Kidney (tissue), 14 donors: ENCODE data around the gene SPINK4. TPM values are rescaled to one million over a fixed set of nuclear protein-coding genes. Genes with fewer than 3 reads are reported as not detected.

Experiments used
- DNase-seq, 5 donors: peaks; one replicate each; pipeline ENCODE4 v3.0.0-alpha.2; 2013 to 2020
- FAIRE-seq: peaks from 2 replicates; lab custom pipeline; 2012; peaks lifted over from hg19 to GRCh38; lab: Jason Lieb, UNC
- H3K27ac ChIP-seq, 2 donors: one replicate each; pipeline ENCODE4 v1.7.0; 2013; ENCODE audit warnings: low read depth in 2 of 2, low read length in 2 of 2, inconsistent platforms in 1 of 2
- H3K27me3 ChIP-seq: one replicate; pipeline ENCODE4 v1.7.1; 2013; ENCODE audit warnings: low read length, inconsistent platforms; ENCODE audit not compliant: control insufficient read depth, insufficient read depth
- H3K36me3 ChIP-seq, 3 donors: one replicate each; pipeline versions ENCODE4 v1.7.0 to v1.7.1; 2013; ENCODE audit warnings: low read length in 3 of 3, control low read depth in 1 of 3, inconsistent platforms in 1 of 3; ENCODE audit not compliant: insufficient read depth in 3 of 3, control insufficient read depth in 2 of 3
- H3K4me1 ChIP-seq, 3 donors: one replicate each; pipeline versions ENCODE4 v1.7.0 to v1.7.1; 2013; ENCODE audit warnings: low read length in 3 of 3, inconsistent platforms in 1 of 3, low read depth in 1 of 3; ENCODE audit not compliant: control insufficient read depth in 2 of 3, insufficient read depth in 2 of 3
- H3K4me3 ChIP-seq, 3 donors: one replicate each; pipeline versions ENCODE4 v1.7.0 to v1.8.1; 2013; ENCODE audit warnings: low read length in 3 of 3, control low read depth in 1 of 3, inconsistent platforms in 1 of 3
- H3K9ac ChIP-seq, 3 donors: one replicate each; pipeline versions ENCODE4 v1.7.0 to v1.7.1; 2013; ENCODE audit warnings: low read length in 3 of 3, control low read depth in 1 of 3, inconsistent platforms in 1 of 3
- H3K9me3 ChIP-seq, 3 donors: one replicate each; pipeline versions ENCODE4 v1.7.0 to v1.7.1; 2013; ENCODE audit warnings: low read length in 3 of 3, control low read depth in 1 of 3, inconsistent platforms in 1 of 3; ENCODE audit not compliant: control insufficient read depth in 2 of 3, insufficient read depth in 1 of 3
- CTCF ChIP-seq: IDR thresholded peaks from 3 replicates; pipeline ENCODE4 v1.5.1; 2012; ENCODE audit warnings: mild to moderate bottlenecking, moderate library complexity, borderline replicate concordance; ENCODE audit not compliant: insufficient read depth; ENCODE audit errors: extremely low read depth
- intact Hi-C: fragments of 100-400 bp; cut with DNase I; formaldehyde crosslinking; loops from one replicate; pipeline ENCODE4 v1.11.1; 2022
- polyA plus RNA-seq: library from polyadenylated mRNA; stranded (reverse); fragments of 350-450 nt; fragmentation: Illumina TruSeq; extraction: RNeasy Lipid Tissue Mini Kit (QIAGEN cat#74804); gene quantifications from one replicate; pipeline ENCODE4 v1.2.3, GENCODE V29; 2014; ENCODE audit warnings: low read depth, low replicate concordance; ENCODE audit not compliant: insufficient read depth
- total RNA-seq: library from RNA; stranded (reverse); fragmentation: NEBNext Ultra II Directional; extraction: Animal tissue kit (Norgen Biotek cat#: 25700); gene quantifications from one replicate; pipeline ENCODE4 v1.2.1, GENCODE V29; 2021
- donor health status: control.
- donor health status: control.
- donor health status: control.
- donor health status: control.
- donor health status: control.
- donor health status: DM: yes; HTN: yes; CAD: no.
- donor health status: Normal renal cell carcinoma (clear cell type).

SPINK4 gene
- total and polyA plus RNA-seq, 2 donors from 2014 or later = not detected

- DNase-seq (no peak), FAIRE-seq (no peak)
- Histone ChIP-seq H3K36me3 (no peaks in the 10 kb centered on the region), H3K4me3 (no peak overlapping the region), H3K27me3 (no peaks in the 10 kb centered on the region), H3K27ac (no peak overlapping the region), H3K9me3 (no peaks in the 10 kb centered on the region), H3K4me1 (no peaks in the 10 kb centered on the region), H3K9ac (no peak overlapping the region)
- TF ChIP-seq CTCF = no peak
- intact Hi-C loops = no loop called here
Observed at GRCh38 chr9:33196736-33197135, 43.2 kb upstream of the SPINK4 start.

DNA sequence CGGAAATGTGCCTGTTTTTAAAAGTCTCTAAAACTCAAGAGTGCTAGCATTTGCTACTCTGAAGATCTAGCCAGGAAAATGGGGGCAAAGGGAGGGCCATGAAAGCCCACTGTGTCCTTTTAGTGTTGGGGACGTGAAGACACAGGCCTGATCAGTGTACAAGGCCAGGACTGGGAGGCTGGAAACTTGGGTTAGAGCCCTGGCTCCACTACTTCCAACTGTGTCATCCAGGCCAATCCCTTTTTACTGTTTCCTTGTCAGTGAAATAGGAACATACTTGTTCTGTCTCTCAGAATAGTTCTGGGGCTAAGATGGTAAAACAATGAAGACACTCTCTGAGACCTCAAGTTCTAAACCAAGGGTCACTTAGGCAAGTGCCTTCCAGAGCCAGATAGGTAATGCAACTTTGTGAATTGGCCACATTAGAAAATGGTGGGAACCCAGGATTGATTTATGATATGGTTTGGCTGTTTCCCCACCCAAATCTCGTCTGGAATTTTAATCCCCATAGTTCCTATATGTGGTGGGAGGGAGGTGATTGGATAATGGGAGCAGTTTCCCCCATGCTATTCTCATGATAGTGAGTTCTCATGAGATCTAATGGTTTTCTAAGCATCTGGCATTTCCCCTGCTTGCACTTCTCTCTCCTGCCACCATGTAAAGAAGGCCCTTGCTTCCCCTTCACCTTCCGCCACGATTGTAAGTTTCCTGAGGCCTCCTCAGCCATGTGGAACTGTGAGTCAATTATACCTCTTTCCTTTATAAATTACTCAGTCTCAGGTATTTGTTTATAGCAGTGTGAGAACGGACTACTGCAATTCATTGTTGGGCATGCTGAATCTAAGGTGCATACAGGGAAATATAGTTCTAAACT, 42.5 kb upstream of the SPINK4 start:
- no peak overlapping the region for H3K9ac ChIP-seq
- H3K9me3 ChIP-seq = no peaks in the 10 kb centered on the region
- peak overlapping the region in 1 of 2 donors; percentile 26 for H3K27ac ChIP-seq
- H3K4me1 ChIP-seq = no peaks in the 10 kb centered on the region
- TF ChIP-seq CTCF = no peak
- H3K4me3 ChIP-seq = no peak overlapping the region
- FAIRE-seq (no peak), DNase-seq (no peak)
- intact Hi-C loops = no loop called here
- no peaks in the 10 kb centered on the region for H3K36me3 ChIP-seq
- no peaks in the 10 kb centered on the region for H3K27me3 ChIP-seq

GRCh38 chr9:33198165-33198564, 41.8 kb upstream of the SPINK4 start:
- H3K27me3 ChIP-seq = no peaks in the 10 kb centered on the region
- TF ChIP-seq CTCF = no peak
- intact Hi-C loops = no loop called here
- H3K36me3 ChIP-seq = no peaks in the 10 kb centered on the region
- FAIRE-seq = no peak
- H3K9ac ChIP-seq = no peak overlapping the region
- H3K4me1 ChIP-seq = no peaks in the 10 kb centered on the region
- H3K4me3 ChIP-seq = no peak overlapping the region
- DNase-seq = no peak
- no peak overlapping the region for H3K27ac ChIP-seq
- H3K9me3 ChIP-seq = no peaks in the 10 kb centered on the region

GRCh38 chr9:33202018-33202417, 37.9 kb upstream of the SPINK4 start:
- Histone ChIP-seq H3K9me3 (no peaks in the 10 kb centered on the region), H3K27ac (no peak overlapping the region), H3K36me3 (no peaks in the 10 kb centered on the region), H3K4me1 (no peaks in the 10 kb centered on the region), H3K9ac (no peak overlapping the region), H3K27me3 (no peaks in the 10 kb centered on the region), H3K4me3 (no peak overlapping the region)
- no peak for DNase-seq
- intact Hi-C loops = no loop called here
- TF ChIP-seq CTCF = no peak
- FAIRE-seq = no peak
